GM12873 (cell line): Measurements from ENCODE around the gene NARF.

Experiments used
- TF ChIP-seq, protein P1 (sequence below): IDR thresholded peaks from 2 replicates; pipeline ENCODE4 v1.5.1; 2012; ENCODE audit warnings: low read depth, mild to moderate bottlenecking, moderate library complexity, low read length, control low read depth; ENCODE audit not compliant: insufficient read depth; ENCODE audit errors: missing control alignments

The NARF gene

DNA sequence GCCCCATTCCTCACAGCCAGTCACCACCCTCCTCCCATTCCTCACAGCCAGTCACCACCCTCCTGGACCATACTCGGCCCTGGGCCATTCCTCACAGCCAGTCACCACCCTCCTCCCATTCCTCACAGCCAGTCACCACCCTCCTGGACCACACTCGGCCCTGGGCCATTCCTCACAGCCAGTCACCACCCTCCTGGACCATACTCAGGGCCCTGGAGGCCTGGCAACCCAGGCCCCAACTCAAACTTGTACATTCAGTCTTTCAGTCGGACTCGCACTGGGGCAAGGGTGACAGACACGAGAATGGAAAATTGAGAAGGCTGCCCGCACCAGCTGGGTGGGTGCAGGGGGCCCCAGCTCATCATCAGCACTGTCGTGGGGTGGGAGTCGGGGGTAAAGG is 30.6 kb downstream of the NARF start:
- TF ChIP-seq, protein P1, sequence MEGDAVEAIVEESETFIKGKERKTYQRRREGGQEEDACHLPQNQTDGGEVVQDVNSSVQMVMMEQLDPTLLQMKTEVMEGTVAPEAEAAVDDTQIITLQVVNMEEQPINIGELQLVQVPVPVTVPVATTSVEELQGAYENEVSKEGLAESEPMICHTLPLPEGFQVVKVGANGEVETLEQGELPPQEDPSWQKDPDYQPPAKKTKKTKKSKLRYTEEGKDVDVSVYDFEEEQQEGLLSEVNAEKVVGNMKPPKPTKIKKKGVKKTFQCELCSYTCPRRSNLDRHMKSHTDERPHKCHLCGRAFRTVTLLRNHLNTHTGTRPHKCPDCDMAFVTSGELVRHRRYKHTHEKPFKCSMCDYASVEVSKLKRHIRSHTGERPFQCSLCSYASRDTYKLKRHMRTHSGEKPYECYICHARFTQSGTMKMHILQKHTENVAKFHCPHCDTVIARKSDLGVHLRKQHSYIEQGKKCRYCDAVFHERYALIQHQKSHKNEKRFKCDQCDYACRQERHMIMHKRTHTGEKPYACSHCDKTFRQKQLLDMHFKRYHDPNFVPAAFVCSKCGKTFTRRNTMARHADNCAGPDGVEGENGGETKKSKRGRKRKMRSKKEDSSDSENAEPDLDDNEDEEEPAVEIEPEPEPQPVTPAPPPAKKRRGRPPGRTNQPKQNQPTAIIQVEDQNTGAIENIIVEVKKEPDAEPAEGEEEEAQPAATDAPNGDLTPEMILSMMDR = no peak

DNA sequence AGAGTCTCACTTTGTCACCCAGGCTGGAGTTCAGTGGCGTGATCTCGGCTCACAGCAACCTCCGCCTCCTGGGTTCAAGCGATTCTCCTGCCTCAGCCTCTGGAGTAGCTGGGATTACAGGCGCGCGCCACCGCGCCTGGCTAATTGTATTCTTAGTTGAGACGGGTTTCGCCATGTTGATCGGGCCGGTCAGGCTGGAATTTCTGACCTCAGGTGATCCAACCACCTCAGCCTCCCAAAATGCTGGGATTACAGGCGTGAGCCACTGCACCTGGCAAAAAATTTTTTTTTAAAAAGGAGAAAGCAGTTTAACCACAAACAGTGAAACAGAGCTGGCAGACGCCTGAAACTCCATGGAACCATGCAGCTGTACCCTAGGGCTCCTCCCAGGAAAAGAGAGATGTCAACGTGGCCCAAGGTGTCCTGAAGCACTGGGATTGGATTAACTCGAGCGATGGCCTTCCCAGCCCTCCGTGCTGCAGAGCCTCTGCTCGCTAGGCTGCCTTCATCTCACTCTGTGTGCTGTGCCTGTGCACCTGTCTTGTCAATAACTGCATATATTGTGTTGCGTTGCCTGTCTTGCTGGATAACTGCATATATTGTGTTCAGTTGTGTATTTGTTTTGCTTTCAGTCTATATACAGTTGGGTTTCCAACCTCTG is 31.4 kb downstream of the NARF start:
- TF ChIP-seq, protein P1 = no peak

DNA sequence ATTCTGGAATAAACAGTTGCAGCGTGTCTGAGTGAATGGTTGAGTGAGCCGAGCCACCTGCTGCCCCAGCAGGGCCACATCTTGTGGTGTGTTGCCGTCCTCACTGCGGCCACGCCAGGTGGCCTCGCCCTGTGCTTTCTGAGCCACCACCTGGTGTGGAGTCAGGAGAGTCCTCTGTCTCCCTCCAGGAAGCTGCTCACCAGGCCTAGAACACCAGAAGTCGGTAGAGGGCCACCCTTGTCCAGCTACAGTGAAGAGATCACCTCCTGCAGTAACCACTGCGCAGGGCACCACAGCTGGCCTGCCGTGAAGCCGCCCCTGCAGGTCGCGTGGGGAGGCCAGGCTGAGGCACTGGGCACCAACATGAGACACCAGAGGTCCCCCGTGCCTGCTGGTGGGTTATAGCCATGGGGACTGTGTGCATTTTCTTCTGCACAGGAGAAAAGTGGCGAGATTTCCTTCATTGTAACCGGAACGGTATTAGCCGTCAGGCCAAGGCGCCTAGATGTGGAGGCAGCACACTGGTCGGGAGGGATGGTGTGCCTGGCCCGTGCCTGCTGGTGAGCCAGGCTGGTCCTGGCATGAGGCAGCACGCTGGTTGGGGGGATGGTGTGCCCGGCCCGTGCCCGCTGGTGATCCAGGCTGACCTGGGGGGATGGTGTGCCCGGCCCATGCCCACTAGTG is 32.1 kb downstream of the NARF start:
- TF ChIP-seq, protein P1 = no peak

DNA sequence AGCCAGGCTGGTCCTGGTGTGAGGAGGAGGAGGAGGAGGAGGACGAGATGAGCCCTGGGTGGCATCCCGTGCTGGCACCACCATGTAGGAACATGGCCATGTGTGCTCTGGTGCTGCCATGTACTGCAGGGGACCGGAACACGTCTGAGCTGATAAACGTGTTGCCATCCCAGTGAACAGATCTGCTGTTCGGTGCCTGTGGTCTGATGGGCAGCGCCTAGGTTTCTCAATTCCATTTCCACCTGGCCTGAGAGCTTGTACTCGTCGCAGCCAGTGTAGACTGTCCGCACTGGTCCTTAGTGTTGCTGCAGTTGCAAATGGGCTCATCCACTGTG is 32.6 kb downstream of the NARF start:
- TF ChIP-seq, protein P1 = no peak

DNA sequence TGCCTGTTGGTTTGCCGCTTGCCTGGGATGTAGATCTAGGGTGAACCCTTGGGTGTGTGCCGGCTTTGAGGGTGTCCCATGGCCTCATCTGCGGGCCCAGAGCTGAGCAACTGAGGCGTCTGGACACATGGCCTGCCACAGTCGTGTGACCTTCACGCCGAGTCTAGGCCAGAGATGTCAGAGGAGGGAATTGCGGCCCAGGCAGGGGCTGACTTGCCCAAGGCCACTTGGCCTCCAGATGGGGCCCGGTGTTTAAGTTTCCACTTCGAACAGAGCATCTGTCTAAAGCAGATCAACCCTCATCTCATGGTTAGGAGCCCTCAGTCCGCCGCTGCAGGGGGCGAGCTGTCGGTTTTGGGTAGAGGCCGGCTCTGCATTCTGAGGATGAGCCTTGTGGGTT is 33.0 kb downstream of the NARF start:
- TF ChIP-seq, protein P1 = no peak

DNA sequence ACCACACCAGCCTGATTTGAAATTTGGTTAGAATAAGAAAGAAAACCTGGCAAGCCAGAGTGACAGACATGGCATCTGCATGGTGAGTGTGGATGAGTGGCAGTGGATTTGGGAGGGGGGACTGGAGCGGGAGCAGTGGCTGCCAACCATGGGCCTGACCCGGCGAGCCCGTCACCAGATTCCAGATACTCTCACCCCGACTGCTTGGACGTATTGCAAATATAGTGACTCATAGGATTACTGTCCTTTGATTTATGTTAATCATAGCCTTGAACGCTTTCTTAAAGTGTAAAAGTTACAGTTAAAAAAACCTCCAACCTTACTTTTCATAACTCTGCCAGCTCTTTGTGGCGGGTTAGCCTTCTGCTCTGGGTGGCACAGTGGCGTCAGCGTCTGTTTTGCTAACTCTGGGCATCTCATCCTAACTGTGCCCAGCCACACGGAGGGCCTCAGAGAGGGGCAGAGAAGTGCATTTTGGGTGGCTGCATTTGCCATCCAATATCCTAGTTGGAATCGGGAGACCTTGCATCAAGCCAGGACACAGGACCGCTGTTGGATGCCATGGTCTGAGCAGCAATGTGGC is 34.2 kb downstream of the NARF start:
- TF ChIP-seq, protein P1 = no peak

DNA sequence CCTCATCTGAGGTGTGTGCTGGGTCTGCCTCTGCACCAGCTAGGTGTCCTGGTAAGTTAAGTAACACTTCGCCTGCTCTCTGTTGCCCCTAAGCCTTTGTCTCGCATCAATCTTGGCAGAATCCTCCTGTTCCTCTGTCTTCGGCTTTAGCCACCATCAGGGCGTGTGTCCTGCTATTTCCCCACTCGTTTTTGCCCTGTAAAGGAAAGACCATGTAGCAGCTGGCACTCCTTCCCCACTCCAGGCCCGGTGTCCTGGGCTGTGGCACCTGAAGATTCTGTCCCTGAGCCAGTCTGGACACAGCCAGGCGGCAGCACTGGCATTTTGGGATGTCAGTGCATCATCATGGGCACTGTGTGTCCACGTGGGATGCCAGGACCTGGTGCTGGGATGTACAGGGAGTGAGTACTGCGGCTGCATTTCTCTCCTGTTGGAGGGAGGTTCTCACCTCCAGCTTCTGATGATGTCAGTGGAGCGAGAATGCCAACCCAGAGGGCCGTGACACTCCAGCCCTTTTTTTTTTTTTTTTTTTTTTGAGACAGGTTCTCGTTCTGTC is 34.8 kb downstream of the NARF start:
- TF ChIP-seq, protein P1 = no peak
